Kidney (tissue), 14 donors: ENCODE data around the gene FATE1. TPM values are rescaled to one million over a fixed set of nuclear protein-coding genes. Genes with fewer than 3 reads are reported as not detected.

Experiments used
- DNase-seq, 5 donors: peaks; one replicate each; pipeline ENCODE4 v3.0.0-alpha.2; 2013 to 2020
- FAIRE-seq: peaks from 2 replicates; lab custom pipeline; 2012; peaks lifted over from hg19 to GRCh38; lab: Jason Lieb, UNC
- H3K27ac ChIP-seq, 2 donors: one replicate each; pipeline ENCODE4 v1.7.0; 2013; ENCODE audit warnings: low read depth in 2 of 2, low read length in 2 of 2, inconsistent platforms in 1 of 2
- H3K27me3 ChIP-seq: one replicate; pipeline ENCODE4 v1.7.1; 2013; ENCODE audit warnings: low read length, inconsistent platforms; ENCODE audit not compliant: control insufficient read depth, insufficient read depth
- H3K36me3 ChIP-seq, 3 donors: one replicate each; pipeline versions ENCODE4 v1.7.0 to v1.7.1; 2013; ENCODE audit warnings: low read length in 3 of 3, control low read depth in 1 of 3, inconsistent platforms in 1 of 3; ENCODE audit not compliant: insufficient read depth in 3 of 3, control insufficient read depth in 2 of 3
- H3K4me1 ChIP-seq, 3 donors: one replicate each; pipeline versions ENCODE4 v1.7.0 to v1.7.1; 2013; ENCODE audit warnings: low read length in 3 of 3, inconsistent platforms in 1 of 3, low read depth in 1 of 3; ENCODE audit not compliant: control insufficient read depth in 2 of 3, insufficient read depth in 2 of 3
- H3K4me3 ChIP-seq, 3 donors: one replicate each; pipeline versions ENCODE4 v1.7.0 to v1.8.1; 2013; ENCODE audit warnings: low read length in 3 of 3, control low read depth in 1 of 3, inconsistent platforms in 1 of 3
- H3K9ac ChIP-seq, 3 donors: one replicate each; pipeline versions ENCODE4 v1.7.0 to v1.7.1; 2013; ENCODE audit warnings: low read length in 3 of 3, control low read depth in 1 of 3, inconsistent platforms in 1 of 3
- H3K9me3 ChIP-seq, 3 donors: one replicate each; pipeline versions ENCODE4 v1.7.0 to v1.7.1; 2013; ENCODE audit warnings: low read length in 3 of 3, control low read depth in 1 of 3, inconsistent platforms in 1 of 3; ENCODE audit not compliant: control insufficient read depth in 2 of 3, insufficient read depth in 1 of 3
- CTCF ChIP-seq: IDR thresholded peaks from 3 replicates; pipeline ENCODE4 v1.5.1; 2012; ENCODE audit warnings: mild to moderate bottlenecking, moderate library complexity, borderline replicate concordance; ENCODE audit not compliant: insufficient read depth; ENCODE audit errors: extremely low read depth
- intact Hi-C: fragments of 100-400 bp; cut with DNase I; formaldehyde crosslinking; loops from one replicate; pipeline ENCODE4 v1.11.1; 2022
- polyA plus RNA-seq: library from polyadenylated mRNA; stranded (reverse); fragments of 350-450 nt; fragmentation: Illumina TruSeq; extraction: RNeasy Lipid Tissue Mini Kit (QIAGEN cat#74804); gene quantifications from one replicate; pipeline ENCODE4 v1.2.3, GENCODE V29; 2014; ENCODE audit warnings: low read depth, low replicate concordance; ENCODE audit not compliant: insufficient read depth
- total RNA-seq: library from RNA; stranded (reverse); fragmentation: NEBNext Ultra II Directional; extraction: Animal tissue kit (Norgen Biotek cat#: 25700); gene quantifications from one replicate; pipeline ENCODE4 v1.2.1, GENCODE V29; 2021
- donor health status: control.
- donor health status: control.
- donor health status: control.
- donor health status: control.
- donor health status: control.
- donor health status: DM: yes; HTN: yes; CAD: no.
- donor health status: Normal renal cell carcinoma (clear cell type).

The FATE1 gene
- total and polyA plus RNA-seq, 2 donors from 2014 or later, result 0.52 TPM; not detected in 1

DNA sequence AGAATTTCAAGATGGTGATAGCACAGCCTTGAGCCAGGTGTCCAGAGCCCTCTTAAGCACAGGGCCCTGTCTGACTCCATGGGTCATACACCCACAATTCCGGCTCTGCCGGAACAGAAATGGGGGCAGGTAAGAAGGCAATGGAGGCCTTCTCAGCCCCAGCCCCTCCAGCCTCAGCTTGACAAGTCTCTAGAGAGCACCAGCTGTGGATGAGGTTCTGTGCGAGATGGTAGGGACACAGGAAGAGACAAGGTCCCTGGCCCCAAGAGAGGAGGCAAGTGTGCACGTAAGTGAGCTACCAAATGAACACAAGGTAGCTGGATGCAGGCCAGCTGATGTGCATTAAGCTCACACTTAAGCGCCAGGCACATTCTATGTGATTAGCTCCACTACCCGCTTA is 23.0 kb upstream of the FATE1 start:
- intact Hi-C loops, result no loop called here
- H3K4me3 ChIP-seq, result no peak overlapping the region
- TF ChIP-seq CTCF, result no peak
- FAIRE-seq (no peak), DNase-seq (no peak)
- no peak overlapping the region for H3K27ac ChIP-seq
- no peaks in the 10 kb centered on the region for H3K4me1 ChIP-seq
- H3K27me3 ChIP-seq, result no peaks in the 10 kb centered on the region
- H3K9me3 ChIP-seq, result no peaks in the 10 kb centered on the region
- no peaks in the 10 kb centered on the region for H3K36me3 ChIP-seq
- H3K9ac ChIP-seq, result no peak overlapping the region

- FAIRE-seq, result no peak
- H3K9ac ChIP-seq, result no peak overlapping the region
- H3K9me3 ChIP-seq, result no peaks in the 10 kb centered on the region
- no peaks in the 10 kb centered on the region for H3K36me3 ChIP-seq
- H3K4me3 ChIP-seq, result no peak overlapping the region
- H3K4me1 ChIP-seq, result no peaks in the 10 kb centered on the region
- DNase-seq, result no peak
- no peak overlapping the region for H3K27ac ChIP-seq
- TF ChIP-seq CTCF, result no peak
- intact Hi-C loops, result no loop called here
- H3K27me3 ChIP-seq, result no peaks in the 10 kb centered on the region
Observed at GRCh38 chrX:151694121-151694520, 21.7 kb upstream of the FATE1 start.

GRCh38 chrX:151694661-151695582 is 20.9 kb upstream of the FATE1 start, which contains the start of gene PRRG3:
PRRG3 (plus strand) TSS chrX:151695458; CDS start chrX:151698815, 3,357 bp downstream.
- Histone ChIP-seq H3K4me3 (peak within 1 kb of the TSS in 1 of 3 donors; percentile 30), H3K4me1 (no peaks in the 10 kb centered on the region), H3K27me3 (no peaks in the 10 kb centered on the region), H3K9me3 (no peaks in the 10 kb centered on the region), H3K36me3 (no peaks in the 10 kb centered on the region), H3K9ac (no peak within 1 kb of the TSS), H3K27ac (no peak within 1 kb of the TSS)
- TF ChIP-seq CTCF, result no peak
- FAIRE-seq (no peak), DNase-seq (peak in 3 of 5 donors; percentile 48 to 59 (median 49))
- intact Hi-C loops, result no loop called here
